Upper lobe of right lung (tissue), 1 donor: ENCODE results near the gene KCNH6. TPM values are rescaled to one million over a fixed set of nuclear protein-coding genes. Genes with fewer than 3 reads are reported as not detected.
A peak's percentile ranks its signal among the peaks of the same experiment; 100 is the strongest.

Source experiments
- ATAC-seq: fragments of 200-7000 bp; cut with Tn5 transposase; one replicate; pipeline ENCODE4 v1.9.1; 2020; ENCODE audit warnings: mild to moderate bottlenecking, moderate library complexity
- DNase-seq: peaks from one replicate; pipeline ENCODE4 v3.0.0-alpha.2; 2020
- H3K27ac ChIP-seq: fragments of 200-600 bp; one replicate; pipeline ENCODE4 v1.8.0; 2022
- H3K27me3 ChIP-seq: fragments of 200-600 bp; one replicate; pipeline ENCODE4 v1.8.0; 2022; ENCODE audit warnings: mild to moderate bottlenecking
- H3K36me3 ChIP-seq: fragments of 200-600 bp; one replicate; pipeline ENCODE4 v1.8.0; 2022
- H3K4me1 ChIP-seq: fragments of 200-600 bp; one replicate; pipeline ENCODE4 v1.8.0; 2022
- H3K4me3 ChIP-seq: fragments of 200-600 bp; one replicate; pipeline ENCODE4 v1.8.0; 2022; ENCODE audit warnings: mild to moderate bottlenecking
- H3K9me3 ChIP-seq: fragments of 200-600 bp; one replicate; pipeline ENCODE4 v1.8.0; 2022
- intact Hi-C: fragments of 100-400 bp; cut with DNase I; formaldehyde crosslinking; loops from one replicate; pipeline ENCODE4 v1.11.0; 2022
- total RNA-seq: library from RNA; stranded (reverse); fragmentation: NEBNext Ultra II Directional; extraction: Animal tissue kit (Norgen Biotek cat#: 25700); gene quantifications from one replicate; pipeline ENCODE4 v1.2.1, GENCODE V29; 2021
- TF ChIP-seq, protein P1 (sequence below): fragments of 200-600 bp; IDR thresholded peaks from one replicate; pipeline ENCODE4 v1.8.0; 2022; ENCODE audit warnings: antibody characterized with exemption
- donor health status: DM: no; HTN: yes; CAD: no; lungs with severe emphysema.

Gene KCNH6
- total RNA-seq, 1 donor from 2014 or later = not detected

DNA sequence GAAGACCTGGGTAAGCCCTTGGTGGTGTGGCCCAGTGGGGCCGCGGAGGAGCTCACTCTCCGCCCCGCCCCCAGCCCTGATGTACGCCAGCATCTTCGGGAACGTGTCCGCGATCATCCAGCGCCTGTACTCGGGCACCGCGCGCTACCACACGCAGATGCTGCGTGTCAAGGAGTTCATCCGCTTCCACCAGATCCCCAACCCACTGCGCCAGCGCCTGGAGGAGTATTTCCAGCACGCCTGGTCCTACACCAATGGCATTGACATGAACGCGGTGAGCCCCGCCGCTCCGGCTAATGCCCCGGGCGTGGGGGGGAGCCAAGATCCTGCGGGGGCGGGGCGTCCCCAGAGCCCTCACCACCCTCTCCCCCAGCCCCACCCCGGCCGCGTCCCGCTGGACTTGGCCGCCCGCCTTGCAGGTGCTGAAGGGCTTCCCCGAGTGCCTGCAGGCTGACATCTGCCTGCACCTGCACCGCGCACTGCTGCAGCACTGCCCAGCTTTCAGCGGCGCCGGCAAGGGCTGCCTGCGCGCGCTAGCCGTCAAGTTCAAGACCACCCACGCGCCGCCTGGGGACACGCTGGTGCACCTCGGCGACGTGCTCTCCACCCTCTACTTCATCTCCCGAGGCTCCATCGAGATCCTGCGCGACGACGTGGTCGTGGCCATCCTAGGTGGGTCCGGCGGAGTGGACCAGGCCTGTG is 15.0 kb downstream of the KCNH6 start:
- DNase-seq (peak; percentile 65), ATAC-seq (peak; percentile 41)
- TF ChIP-seq, protein P1, sequence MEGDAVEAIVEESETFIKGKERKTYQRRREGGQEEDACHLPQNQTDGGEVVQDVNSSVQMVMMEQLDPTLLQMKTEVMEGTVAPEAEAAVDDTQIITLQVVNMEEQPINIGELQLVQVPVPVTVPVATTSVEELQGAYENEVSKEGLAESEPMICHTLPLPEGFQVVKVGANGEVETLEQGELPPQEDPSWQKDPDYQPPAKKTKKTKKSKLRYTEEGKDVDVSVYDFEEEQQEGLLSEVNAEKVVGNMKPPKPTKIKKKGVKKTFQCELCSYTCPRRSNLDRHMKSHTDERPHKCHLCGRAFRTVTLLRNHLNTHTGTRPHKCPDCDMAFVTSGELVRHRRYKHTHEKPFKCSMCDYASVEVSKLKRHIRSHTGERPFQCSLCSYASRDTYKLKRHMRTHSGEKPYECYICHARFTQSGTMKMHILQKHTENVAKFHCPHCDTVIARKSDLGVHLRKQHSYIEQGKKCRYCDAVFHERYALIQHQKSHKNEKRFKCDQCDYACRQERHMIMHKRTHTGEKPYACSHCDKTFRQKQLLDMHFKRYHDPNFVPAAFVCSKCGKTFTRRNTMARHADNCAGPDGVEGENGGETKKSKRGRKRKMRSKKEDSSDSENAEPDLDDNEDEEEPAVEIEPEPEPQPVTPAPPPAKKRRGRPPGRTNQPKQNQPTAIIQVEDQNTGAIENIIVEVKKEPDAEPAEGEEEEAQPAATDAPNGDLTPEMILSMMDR = no peak
- Histone ChIP-seq H3K27me3 (peaks cover 42% of the 10 kb centered on the region), H3K4me3 (no peak overlapping the region), H3K4me1 (peaks cover 6% of the 10 kb centered on the region), H3K36me3 (no peaks in the 10 kb centered on the region), H3K9me3 (no peaks in the 10 kb centered on the region), H3K27ac (no peak overlapping the region)
- intact Hi-C loops = no loop called here

DNA sequence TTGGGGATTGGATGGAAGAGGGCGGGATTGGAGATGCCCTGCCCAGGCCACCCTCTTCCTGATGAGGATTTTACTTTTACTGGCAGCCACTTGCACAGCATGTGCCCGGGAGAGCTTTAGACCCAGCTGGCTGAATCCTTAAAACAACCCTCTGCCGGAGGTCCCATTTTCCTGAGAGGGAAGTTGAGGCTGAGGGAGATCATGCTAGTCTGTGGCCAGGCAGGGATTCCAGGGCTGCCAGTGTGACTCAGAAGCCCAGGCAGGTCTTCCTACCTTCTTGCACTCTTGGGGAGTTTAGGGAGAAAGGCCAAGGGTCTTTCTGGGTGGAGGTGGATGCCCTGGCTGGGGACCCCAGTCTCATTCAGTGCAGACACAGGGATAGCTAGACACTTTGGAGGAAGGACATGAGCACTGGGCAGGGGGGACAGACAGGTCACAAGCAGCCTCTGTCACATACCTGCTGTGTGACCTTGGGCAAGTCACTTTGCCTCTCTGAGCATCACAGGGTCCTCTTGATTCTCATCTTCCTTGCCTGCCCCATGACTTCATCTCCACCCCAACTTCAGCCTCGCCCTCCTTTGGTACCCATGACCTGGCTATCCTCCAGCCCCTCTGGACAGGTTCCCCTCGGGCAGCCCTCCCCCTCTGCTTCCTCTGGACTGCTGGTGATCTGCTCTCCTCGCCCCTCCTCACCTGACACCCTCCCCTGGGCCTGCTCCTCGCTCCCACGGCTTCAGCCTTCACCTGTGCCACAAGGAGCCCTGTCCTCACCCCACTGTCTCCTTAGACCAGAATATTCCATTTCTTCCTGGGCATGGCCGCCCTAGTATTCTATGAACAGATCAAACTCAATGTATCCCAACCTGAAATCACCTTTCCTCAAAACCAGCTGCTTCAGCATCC is 15.8 kb downstream of the KCNH6 start:
- ATAC-seq (no peak), DNase-seq (peak; percentile 46)
- intact Hi-C loops = no loop called here
- H3K4me1 ChIP-seq = peaks cover 6% of the 10 kb centered on the region
- no peaks in the 10 kb centered on the region for H3K36me3 ChIP-seq
- H3K27me3 ChIP-seq = peaks cover 42% of the 10 kb centered on the region
- TF ChIP-seq, protein P1 = no peak
- H3K9me3 ChIP-seq = no peaks in the 10 kb centered on the region
- H3K4me3 ChIP-seq = no peak overlapping the region
- no peak overlapping the region for H3K27ac ChIP-seq

DNA sequence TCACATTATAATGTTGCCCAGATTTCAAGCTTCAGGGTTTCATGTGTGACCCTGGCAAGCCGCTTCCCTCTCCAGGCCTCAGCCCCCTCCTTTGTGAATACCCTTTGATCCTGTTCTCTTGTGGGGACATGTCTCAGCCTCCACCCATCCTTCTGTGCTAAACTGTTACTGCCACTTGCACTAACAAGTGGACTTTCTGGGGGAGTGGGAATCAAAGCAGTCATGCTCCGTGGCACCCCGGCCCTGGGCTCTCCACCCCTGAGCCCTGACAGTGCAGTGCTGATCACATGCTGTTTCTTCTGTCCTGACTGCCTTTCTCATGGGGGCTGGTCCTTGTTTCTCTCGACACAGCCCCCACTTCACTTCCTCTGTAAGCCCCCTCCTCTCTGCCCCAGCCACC is 17.4 kb downstream of the KCNH6 start:
- no peak overlapping the region for H3K27ac ChIP-seq
- H3K9me3 ChIP-seq = no peaks in the 10 kb centered on the region
- TF ChIP-seq, protein P1 = no peak
- no peak for ATAC-seq
- no peaks in the 10 kb centered on the region for H3K36me3 ChIP-seq
- DNase-seq = peak; percentile 25
- H3K27me3 ChIP-seq = peaks cover 42% of the 10 kb centered on the region
- H3K4me3 ChIP-seq = no peak overlapping the region
- peaks cover 6% of the 10 kb centered on the region for H3K4me1 ChIP-seq
- intact Hi-C loops = no loop called here

DNA sequence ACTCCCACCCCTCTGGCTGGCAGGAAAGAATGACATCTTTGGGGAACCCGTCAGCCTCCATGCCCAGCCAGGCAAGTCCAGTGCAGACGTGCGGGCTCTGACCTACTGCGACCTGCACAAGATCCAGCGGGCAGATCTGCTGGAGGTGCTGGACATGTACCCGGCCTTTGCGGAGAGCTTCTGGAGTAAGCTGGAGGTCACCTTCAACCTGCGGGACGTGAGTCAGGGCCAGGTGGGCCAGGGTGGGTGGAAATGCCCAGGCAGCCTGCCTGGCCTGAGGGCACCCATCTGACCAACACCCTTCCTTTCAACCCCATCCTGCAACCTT is 19.0 kb downstream of the KCNH6 start:
- Histone ChIP-seq H3K36me3 (no peaks in the 10 kb centered on the region), H3K9me3 (no peaks in the 10 kb centered on the region), H3K4me3 (no peak overlapping the region), H3K27me3 (peaks cover 34% of the 10 kb centered on the region), H3K4me1 (peaks cover 6% of the 10 kb centered on the region), H3K27ac (no peak overlapping the region)
- DNase-seq (no peak), ATAC-seq (no peak)
- intact Hi-C loops = no loop called here
- TF ChIP-seq, protein P1 = no peak

DNA sequence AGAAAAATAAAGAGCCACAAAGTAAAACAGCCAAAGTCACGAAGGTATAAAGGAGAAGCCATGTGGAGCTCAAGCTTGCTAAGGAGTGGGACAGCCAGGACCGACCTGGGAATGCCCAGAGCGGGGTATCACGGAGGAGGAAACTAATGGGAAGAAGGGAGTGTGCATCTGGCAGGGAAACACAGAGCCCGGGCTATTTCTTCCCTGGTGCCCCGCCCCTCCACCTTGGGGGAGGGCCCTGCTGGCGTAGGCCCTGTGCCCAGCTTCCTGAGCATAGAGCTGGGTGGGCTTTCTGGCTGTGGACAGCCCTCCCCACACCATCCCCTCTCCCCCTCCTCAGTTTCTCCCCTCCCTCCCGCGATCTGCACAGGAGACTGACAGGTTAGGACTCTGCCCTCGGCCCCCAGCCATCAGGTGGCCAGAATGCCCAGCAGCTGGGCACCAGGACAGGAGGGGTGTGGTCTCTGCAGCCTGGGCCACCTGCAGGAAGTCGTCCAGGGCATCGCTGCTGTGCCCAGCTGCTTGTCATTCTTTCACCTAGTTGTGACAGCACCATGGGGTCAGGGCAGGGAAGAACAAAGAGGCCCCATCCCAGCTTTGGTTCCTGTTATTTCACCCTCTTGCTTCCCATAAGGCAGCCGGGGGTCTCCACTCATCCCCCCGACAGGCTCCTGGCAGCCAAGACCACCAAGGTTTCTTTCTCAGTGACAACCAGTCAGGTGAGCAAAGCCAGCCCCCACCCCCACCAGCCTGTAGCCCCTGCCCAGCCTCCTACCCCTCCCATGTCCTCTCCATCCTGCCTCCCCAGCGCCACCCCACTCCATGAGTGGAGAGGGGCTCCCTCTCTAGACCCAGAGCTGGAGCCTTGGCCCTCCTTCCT is 20.0 kb downstream of the KCNH6 start:
- ATAC-seq (no peak), DNase-seq (peak; percentile 53)
- Histone ChIP-seq H3K4me1 (peaks cover 3% of the 10 kb centered on the region), H3K9me3 (no peaks in the 10 kb centered on the region), H3K4me3 (no peak overlapping the region), H3K36me3 (no peaks in the 10 kb centered on the region), H3K27me3 (peaks cover 25% of the 10 kb centered on the region), H3K27ac (no peak overlapping the region)
- TF ChIP-seq, protein P1 = no peak
- intact Hi-C loops = no loop called here
